HG02885 (cell line): ENCODE results near the gene SEL1L.

ENCODE experiments used
- ATAC-seq: cut with Tn5 transposase; IDR thresholded peaks from one replicate; pipeline ENCODE4 v1.9.1; 2021; ENCODE audit warnings: mild to moderate bottlenecking; ENCODE audit not compliant: unreplicated experiment, poor library complexity

SEL1L gene

GRCh38 chr14:81423504-81423903 is 110.1 kb downstream of the SEL1L start:
- no peak for ATAC-seq
